HL-60/S4 (cell line): ENCODE data around the gene PRRC2B.
"Not testable (repeated sequence)": the region's sequence is repeated elsewhere in the genome, so short reads cannot be mapped to it uniquely, and the experiment has no call there.

Experiments
- in situ Hi-C: fragments of 300-500 bp; cut with MboI; formaldehyde crosslinking; loops from 2 replicates; pipeline ENCODE4 v1.14.3; 2022; ENCODE audit warnings: low sequenced_read_pairs

PRRC2B gene

DNA sequence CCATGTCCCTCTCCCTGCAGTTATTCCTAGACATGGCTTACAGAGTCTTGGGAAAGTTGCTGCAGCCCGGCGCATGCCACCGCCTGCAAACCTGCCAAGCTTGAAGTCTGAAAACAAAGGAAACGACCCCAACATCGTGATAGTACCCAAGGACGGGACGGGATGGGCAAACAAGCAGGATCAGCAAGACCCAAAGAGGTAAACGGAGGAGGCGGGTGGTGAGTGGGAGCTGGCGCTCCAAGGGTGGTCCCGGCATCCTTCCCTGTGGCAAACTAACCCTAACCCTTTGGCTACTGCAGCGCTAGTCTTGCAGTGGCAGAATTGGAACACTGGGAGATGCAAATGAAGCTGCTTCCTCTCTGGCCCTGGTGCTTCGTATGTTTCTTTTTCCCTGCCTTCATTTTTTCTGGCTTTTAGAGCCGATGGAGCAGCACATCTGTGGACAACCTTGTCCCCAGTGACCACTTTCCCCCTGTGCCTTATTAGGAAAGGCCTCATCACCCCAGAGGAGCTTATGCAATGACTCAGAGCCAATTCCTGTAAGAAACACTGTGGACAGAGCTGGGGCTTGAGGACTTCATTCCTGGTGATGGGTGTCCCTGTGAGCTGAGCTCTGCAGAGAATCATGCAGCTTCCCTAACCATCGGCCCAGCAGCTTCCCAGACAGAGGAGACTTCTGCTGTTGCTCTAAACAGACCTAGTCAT is 38.9 kb downstream of the PRRC2B start:
- in situ Hi-C loops, result no loop called here

DNA sequence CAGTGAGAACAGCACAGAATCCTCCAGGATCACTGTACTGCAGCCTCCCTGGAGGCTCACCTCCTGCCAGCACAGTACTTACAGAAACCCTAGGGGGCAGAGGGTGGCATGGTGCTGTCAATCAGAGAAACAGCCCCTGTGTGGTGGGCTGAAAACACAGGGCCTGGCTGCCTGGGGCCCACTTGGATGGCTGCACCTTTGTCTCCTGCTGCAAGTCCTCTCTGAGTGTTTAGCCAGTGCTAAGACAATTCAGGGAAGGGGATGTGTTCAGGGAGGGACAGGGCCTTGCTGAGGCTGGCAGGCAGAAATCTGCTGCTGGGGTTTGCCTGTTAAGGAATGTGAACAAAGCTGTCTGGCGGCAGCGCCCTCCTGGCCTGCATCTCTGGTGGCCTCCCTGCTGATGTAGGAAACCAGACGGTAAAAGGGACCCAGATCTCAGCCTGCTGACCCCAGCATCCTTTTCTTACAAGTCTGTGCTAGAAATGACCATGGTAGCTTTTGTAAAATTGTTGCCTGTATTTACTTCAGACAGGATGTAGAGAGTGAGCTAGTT is 39.5 kb downstream of the PRRC2B start:
- in situ Hi-C loops, result no loop called here

DNA sequence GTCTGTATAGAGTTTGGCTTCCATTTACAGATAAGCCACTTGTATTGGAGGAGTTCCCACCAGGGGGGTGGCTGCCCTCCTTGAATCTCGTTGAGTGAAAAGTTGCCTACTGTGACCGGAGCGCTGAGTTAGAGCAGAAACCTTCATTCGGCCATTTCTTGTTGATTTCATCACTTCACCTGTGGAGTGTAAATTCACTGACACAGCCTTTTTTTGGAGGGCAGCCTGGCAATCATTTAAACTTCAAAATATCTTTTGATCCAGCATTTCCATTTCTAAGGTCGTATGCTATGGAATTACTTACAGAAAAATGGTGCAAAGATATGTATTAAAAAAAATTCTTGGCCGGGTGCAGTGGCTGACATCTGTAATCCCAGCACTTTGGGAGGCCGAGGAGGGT is 40.8 kb downstream of the PRRC2B start:
- in situ Hi-C loops, result no loop called here

DNA sequence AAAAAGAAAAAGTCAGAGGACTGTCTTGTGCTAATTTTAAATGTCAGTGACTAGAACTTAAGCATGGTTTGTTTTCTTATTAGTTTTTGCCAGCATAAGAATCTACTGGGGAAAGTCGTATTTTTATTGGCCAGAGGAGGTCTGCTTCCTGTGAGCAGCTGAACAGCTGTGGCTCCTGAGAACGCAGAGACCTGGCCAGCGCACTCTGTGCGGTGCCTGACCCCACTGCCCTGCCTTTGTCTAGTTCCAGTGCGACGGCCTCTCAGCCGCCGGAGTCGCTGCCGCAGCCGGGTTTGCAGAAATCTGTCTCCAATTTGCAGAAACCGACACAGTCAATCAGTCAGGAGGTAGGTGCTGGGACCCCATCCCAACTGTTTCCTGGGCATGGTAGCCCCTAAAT is 42.5 kb downstream of the PRRC2B start:
- in situ Hi-C loops, result no loop called here

GRCh38 chr9:131436865-131437271 is 43.0 kb downstream of the PRRC2B start:
- in situ Hi-C loops, result no loop called here

GRCh38 chr9:131438190-131438589 is 44.3 kb downstream of the PRRC2B start:
- in situ Hi-C loops, result no loop called here

GRCh38 chr9:131439224-131439623 is 45.3 kb downstream of the PRRC2B start:
- in situ Hi-C loops, result no loop called here

- in situ Hi-C loops, result no loop called here
Observed at GRCh38 chr9:131441441-131441840, 47.6 kb downstream of the PRRC2B start.

DNA sequence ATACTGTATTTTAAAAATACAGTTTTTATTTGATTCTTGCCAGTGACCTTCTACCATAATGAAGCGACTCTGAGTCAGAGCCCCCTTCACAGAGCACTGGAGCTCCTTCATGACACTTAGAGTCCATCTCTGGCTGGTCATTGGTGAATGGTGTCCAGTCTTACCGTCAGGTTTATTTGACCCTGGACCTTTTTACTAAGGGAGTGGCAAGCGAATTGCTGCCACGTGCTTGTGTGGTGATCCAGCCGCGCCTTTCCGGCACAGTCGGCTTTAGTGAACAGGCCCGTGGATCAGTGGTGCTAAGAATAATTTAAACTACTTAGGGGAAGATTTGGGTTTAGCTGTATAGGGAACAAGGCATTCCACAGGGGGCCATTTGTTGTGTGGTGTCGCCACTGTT is 48.5 kb downstream of the PRRC2B start:
- in situ Hi-C loops, result no loop called here

DNA sequence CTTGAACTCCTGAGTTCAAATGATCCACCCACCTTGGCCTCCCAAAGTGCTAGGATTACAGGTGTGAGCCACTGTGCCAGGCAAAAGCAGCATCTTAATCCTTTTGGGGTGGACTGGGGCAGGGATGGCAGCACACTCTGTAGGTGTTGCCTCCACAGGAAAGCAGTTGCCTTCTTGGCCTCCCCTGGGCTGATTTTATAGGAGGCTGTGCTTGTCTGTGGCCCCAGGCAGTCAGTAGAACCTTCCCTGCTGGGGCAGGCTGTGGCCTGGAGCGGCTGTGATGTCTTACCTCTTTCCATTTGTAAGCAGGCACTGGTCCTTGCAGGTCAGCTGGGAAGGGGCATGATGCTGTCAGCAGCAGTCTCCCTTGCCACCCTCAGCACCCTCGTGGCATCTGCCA is 49.8 kb downstream of the PRRC2B start:
- in situ Hi-C loops, result no loop called here

GRCh38 chr9:131446276-131446675 is 52.4 kb downstream of the PRRC2B start:
- in situ Hi-C loops, result no loop called here

- in situ Hi-C loops, result no loop called here
Observed at GRCh38 chr9:131447148-131447547, 53.3 kb downstream of the PRRC2B start.

DNA sequence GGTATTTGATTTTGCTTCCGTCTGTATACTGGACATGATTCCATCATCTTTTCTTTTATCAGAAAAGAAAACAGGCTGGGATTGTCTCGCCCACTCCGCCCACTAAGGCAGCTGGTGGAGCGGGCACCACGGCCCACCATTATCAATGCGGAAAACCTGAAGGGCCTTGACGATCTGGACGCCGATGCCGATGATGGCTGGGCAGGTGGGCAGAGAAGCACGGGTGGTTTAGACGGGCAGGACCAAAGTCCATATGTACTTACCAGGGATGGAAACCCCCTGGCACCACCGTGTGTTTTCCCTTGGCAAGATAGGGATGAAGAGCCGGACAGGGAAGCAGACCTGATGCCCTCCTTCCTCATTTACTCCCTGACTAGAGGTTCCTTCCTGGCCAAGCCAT is 53.7 kb downstream of the PRRC2B start:
- in situ Hi-C loops, result no loop called here

DNA sequence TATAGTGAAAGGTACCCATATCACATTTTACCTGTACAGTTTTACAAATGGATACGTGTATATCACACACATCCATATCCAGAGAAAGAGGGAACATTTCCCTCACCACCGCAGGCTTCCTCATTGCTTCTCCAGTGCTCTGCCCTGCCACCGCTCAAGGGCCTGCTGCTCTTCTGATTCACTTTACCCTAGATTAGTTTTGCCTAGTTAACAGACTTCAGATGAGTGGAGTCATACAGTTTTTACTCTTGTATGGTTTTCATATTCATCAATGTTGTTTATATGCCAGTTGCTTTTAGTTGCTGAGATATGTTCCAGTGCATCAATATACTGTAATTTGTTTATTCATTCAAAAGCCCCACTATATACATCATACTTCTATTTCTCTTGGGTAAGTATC is 54.9 kb downstream of the PRRC2B start:
- in situ Hi-C loops, result no loop called here

DNA sequence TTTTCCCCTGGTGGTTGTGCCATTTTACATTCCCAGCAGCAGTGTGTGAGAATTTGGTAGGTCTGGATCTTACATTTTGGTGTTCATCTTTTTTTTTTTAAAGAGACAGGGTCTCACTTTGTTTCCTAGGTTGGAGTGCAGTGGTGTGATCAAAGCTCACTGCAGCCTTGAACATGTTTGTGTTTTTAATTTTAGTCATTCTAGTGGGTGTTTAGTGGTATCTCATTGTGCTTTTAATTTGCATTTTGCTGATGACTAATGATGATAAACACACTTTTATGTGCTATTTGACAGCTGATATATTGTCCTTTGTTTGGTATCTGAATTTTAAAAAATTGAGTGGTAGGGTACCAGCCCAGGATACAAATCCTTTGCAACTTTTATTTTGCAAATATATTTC is 55.4 kb downstream of the PRRC2B start:
- in situ Hi-C loops, result no loop called here

DNA sequence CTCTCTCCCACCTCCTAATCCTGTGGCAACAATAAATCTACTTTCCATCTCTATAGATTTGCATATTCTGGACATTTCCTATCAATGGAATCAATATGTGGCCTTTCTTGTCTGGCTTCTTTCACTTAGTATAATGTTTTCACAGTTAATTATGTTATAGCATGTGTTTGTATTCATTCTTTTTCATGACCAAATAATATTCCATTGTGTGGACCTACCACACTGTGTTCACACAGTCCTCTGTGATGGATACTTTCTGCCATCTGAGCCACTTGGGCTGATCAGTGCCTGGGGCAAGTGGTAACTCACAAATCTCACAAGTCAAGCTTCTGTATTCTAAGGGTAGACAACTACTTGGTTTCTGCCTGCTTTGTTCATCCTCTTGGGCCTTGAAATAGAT is 60.1 kb downstream of the PRRC2B start:
- in situ Hi-C loops, result no loop called here

GRCh38 chr9:131455655-131456054 is 61.8 kb downstream of the PRRC2B start:
- in situ Hi-C loops, result not testable (repeated sequence)

DNA sequence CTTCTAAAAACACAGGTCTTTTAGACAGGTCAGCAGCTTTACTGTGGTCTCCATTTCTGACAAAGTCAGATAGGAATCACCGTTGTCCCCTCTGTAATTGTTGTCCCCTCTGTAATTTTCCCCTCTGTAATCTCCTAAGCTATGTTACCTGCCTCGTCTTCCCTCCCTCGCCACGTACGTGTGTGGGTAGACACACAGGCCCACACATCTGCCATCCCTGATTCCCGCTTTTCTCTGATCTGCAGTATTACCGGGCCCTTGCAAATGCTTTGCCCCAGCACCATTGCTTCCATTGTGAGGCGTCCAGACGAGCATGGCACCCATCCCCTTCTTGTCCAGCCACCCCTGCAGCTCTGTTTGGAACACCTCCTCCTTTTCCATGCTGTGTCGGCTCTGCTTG is 63.9 kb downstream of the PRRC2B start:
- in situ Hi-C loops, result no loop called here

GRCh38 chr9:131459056-131459455 is 65.2 kb downstream of the PRRC2B start:
- in situ Hi-C loops, result no loop called here

DNA sequence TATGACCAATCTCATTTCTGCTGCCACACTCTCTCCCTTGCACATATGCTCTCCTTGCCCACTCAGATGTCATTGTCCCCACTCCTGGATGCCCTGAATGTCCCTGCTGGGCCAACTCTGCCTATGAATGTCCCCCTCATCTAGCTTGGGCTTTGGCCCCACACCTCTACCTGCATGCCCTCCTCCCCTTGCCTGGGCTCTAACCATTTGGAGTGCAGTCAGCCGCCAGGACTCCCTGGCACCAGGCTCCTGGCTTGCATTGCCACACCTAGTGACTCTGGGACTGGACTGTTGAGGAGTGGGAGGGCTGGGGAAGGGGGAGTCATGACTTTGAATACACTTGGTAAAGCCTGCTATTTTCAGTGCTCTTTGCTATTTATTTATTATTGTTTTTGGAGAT is 67.3 kb downstream of the PRRC2B start:
- in situ Hi-C loops, result no loop called here

DNA sequence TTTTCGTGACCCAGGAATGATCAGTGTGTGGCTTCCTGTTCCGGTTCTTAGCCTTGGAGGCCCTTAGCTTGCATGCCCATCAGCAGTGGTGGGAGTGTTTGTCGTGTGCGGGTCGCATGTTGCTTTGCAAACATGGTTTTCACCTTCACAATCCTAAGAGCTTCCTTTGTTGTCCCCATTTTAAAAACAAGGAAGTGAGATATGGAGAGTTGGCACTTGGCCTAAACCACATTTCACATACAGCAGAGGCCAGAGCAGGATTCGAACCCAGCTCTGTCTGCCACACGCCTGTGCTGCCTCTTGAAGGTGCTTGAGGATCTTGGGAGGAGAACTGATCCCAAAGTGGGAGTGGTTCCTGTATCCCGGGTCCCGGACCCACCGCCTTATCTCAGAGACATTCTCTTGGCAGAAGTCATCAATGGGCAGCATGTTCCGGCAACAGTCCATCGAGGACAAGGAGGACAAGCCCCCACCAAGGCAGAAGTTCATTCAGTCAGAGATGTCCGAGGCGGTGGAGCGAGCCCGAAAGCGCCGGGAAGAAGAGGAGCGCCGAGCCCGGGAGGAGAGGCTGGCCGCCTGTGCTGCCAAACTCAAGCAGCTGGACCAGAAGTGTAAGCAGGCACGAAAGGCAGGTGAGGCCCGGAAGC is 70.6 kb downstream of the PRRC2B start:
- in situ Hi-C loops, result no loop called here

DNA sequence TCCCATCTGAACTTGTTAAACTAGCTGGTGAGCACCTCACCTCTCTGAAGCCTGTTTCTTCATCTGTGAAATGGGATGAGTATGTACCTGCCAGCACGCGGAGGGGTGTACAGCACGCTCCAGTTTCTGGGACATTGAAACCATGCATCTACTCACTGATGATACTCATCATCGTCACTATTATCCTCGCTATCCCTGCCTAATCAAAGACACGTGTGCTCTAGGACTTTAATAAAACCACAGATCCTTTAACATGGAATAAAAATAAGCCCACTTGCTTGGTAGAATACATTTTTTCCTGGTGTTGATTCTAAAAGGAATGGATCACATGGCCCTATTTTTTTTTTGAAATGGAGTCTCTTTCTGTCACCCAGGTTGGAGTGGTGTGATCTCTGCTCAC is 71.5 kb downstream of the PRRC2B start:
- in situ Hi-C loops, result no loop called here
